SIG-M5 treated with dmso at 0.1 percent for 504 hours (cell line): ENCODE measurements around the gene WNT9B.

Experiments
- DNase-seq: peaks from one replicate; lab custom pipeline; 2025; ENCODE audit not compliant: unreplicated experiment; lab: John Stamatoyannopoulos, UW

WNT9B gene

GRCh38 chr17:46851029-46851741 lies at the start of gene WNT9B:
TSS of gene WNT9B (plus strand) at chr17:46851583. CDS start at chr17:46851639, 56 bp downstream.
- no peak for DNase-seq

GRCh38 chr17:46802800-46803199 lies 48.6 kb upstream of the WNT9B start:
- DNase-seq, result no peak

GRCh38 chr17:46803544-46803943 lies 47.8 kb upstream of the WNT9B start:
- DNase-seq, result no peak

- DNase-seq, result no peak
Observed at GRCh38 chr17:46805771-46806170, 45.6 kb upstream of the WNT9B start.

GRCh38 chr17:46809110-46809571 lies 42.2 kb upstream of the WNT9B start:
- no peak for DNase-seq

GRCh38 chr17:46810837-46811236 lies 40.5 kb upstream of the WNT9B start:
- DNase-seq, result no peak

GRCh38 chr17:46811978-46812583 lies 39.3 kb upstream of the WNT9B start:
- DNase-seq, result no peak

- DNase-seq, result no peak
Observed at GRCh38 chr17:46812624-46813318, 38.6 kb upstream of the WNT9B start.

- DNase-seq, result no peak
Observed at GRCh38 chr17:46813920-46814319, 37.5 kb upstream of the WNT9B start.

- DNase-seq, result no peak
Observed at GRCh38 chr17:46814446-46814845, 36.9 kb upstream of the WNT9B start.

- DNase-seq, result no peak
Observed at GRCh38 chr17:46815474-46816353, 35.7 kb upstream of the WNT9B start.

- DNase-seq, result no peak
Observed at GRCh38 chr17:46817151-46817900, 34.1 kb upstream of the WNT9B start.

- no peak for DNase-seq
Observed at GRCh38 chr17:46817901-46818209, 33.5 kb upstream of the WNT9B start.

GRCh38 chr17:46818316-46818928 lies 33.0 kb upstream of the WNT9B start, which contains the start of gene WNT3:
TSS of gene WNT3 (minus strand) at chr17:46818692. CDS start at chr17:46818597, 95 bp downstream.
- DNase-seq, result no peak

- DNase-seq, result no peak
Observed at GRCh38 chr17:46818929-46819859, 32.2 kb upstream of the WNT9B start.

- no peak for DNase-seq
Observed at GRCh38 chr17:46819906-46820351, 31.5 kb upstream of the WNT9B start.

GRCh38 chr17:46820592-46821450 lies 30.6 kb upstream of the WNT9B start:
- no peak for DNase-seq
